ENCODE measurements around the gene AUTS2.

DNA sequence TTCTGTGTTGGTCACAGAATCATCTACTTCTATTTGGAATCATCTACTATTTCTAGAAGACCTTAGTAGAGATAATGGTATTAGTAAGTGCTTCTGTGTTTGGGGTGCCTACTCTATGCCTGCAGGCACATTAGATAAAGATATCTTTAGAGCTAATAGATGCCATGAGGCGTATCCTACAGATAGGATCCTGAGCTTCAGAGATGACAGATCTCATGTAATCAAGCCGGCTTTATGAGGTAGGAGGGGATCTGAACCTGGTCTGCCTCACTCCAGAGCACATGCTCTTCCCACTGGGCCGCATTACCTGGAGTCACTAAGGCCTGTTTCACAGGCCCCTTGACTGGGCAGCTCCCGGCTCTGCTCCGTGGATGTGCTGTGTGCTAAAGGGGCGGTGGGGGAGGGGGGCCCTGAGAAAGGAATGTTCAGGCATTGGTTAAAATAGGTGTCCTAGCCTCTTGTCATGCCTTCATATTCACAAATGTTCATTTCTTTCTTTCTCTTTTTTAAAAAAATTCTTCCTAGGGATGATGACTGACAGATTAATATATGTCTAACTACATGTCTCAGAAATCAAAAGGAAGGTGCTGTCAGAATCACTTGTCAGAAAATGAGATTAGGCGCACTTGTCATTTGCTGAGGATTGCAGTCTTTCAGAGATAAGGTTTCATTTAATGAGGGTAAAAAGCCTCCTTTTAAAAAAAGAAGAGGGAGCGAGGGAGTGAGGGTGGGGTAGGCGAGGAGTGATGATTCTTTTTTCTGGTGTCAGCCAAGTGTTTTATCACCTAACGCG is 1075.7 kb downstream of the AUTS2 start:
- TF ChIP-seq, protein P1, sequence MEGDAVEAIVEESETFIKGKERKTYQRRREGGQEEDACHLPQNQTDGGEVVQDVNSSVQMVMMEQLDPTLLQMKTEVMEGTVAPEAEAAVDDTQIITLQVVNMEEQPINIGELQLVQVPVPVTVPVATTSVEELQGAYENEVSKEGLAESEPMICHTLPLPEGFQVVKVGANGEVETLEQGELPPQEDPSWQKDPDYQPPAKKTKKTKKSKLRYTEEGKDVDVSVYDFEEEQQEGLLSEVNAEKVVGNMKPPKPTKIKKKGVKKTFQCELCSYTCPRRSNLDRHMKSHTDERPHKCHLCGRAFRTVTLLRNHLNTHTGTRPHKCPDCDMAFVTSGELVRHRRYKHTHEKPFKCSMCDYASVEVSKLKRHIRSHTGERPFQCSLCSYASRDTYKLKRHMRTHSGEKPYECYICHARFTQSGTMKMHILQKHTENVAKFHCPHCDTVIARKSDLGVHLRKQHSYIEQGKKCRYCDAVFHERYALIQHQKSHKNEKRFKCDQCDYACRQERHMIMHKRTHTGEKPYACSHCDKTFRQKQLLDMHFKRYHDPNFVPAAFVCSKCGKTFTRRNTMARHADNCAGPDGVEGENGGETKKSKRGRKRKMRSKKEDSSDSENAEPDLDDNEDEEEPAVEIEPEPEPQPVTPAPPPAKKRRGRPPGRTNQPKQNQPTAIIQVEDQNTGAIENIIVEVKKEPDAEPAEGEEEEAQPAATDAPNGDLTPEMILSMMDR (IDR thresholded peaks at IDR 0.05; ENCODE audit: low read depth, low read length, missing input control) = no peak
- no peak for TF ChIP-seq ATF3 (IDR thresholded peaks at IDR 0.05)
- TF ChIP-seq SP1 (IDR thresholded peaks at IDR 0.05) = no peak
- TF ChIP-seq, protein P2, sequence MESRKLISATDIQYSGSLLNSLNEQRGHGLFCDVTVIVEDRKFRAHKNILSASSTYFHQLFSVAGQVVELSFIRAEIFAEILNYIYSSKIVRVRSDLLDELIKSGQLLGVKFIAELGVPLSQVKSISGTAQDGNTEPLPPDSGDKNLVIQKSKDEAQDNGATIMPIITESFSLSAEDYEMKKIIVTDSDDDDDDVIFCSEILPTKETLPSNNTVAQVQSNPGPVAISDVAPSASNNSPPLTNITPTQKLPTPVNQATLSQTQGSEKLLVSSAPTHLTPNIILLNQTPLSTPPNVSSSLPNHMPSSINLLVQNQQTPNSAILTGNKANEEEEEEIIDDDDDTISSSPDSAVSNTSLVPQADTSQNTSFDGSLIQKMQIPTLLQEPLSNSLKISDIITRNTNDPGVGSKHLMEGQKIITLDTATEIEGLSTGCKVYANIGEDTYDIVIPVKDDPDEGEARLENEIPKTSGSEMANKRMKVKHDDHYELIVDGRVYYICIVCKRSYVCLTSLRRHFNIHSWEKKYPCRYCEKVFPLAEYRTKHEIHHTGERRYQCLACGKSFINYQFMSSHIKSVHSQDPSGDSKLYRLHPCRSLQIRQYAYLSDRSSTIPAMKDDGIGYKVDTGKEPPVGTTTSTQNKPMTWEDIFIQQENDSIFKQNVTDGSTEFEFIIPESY (IDR thresholded peaks at IDR 0.05) = no peak
- TF ChIP-seq YY1 (IDR thresholded peaks at IDR 0.05) = no peak
- TF ChIP-seq JUND (IDR thresholded peaks at IDR 0.05) = no peak
- TF ChIP-seq REST (IDR thresholded peaks at IDR 0.05) = no peak
- TF ChIP-seq RAD21 (IDR thresholded peaks at IDR 0.05) = no peak
- TF ChIP-seq EGR1 (IDR thresholded peaks at IDR 0.05; ENCODE audit: low read depth in 2 of 2) = no peak
- TF ChIP-seq TAF1 (conservative IDR thresholded peaks at IDR 0.05) = no peak
- no peak for TF ChIP-seq GABPA (IDR thresholded peaks at IDR 0.05 in 1 of 2, conservative IDR thresholded peaks at IDR 0.05 in 1 of 2)
- no peak for TF ChIP-seq MAX (IDR thresholded peaks at IDR 0.05)
- no peak for TF ChIP-seq RXRA (IDR thresholded peaks at IDR 0.05)
- no peak for TF ChIP-seq FOXA1 (IDR thresholded peaks at IDR 0.05)
